Left ventricle myocardium inferior (tissue), 1 donor: Measurements from ENCODE around the gene SRPX. TPM values are rescaled to one million over a fixed set of nuclear protein-coding genes. Genes with fewer than 3 reads are reported as not detected.

Source experiments
- DNase-seq: peaks from one replicate; pipeline ENCODE4 v3.0.0-alpha.2; 2020
- H3K27ac ChIP-seq: fragments of 200-600 bp; replicated peaks from 2 replicates; pipeline ENCODE4 v1.8.0; 2021
- H3K27me3 ChIP-seq: fragments of 200-600 bp; 2 replicates; pipeline ENCODE4 v1.8.0; 2021; ENCODE audit warnings: low read depth
- H3K36me3 ChIP-seq: fragments of 200-600 bp; 2 replicates; pipeline ENCODE4 v1.8.0; 2021
- H3K4me1 ChIP-seq: fragments of 200-600 bp; 2 replicates; pipeline ENCODE4 v1.8.0; 2021
- H3K4me3 ChIP-seq: fragments of 200-600 bp; 2 replicates; pipeline ENCODE4 v1.8.0; 2021; ENCODE audit warnings: mild to moderate bottlenecking, moderate library complexity
- H3K9me3 ChIP-seq: fragments of 200-600 bp; replicated peaks from 2 replicates; pipeline ENCODE4 v1.8.0; 2021
- intact Hi-C: fragments of 100-400 bp; cut with micrococcal nuclease; formaldehyde crosslinking; loops from one replicate; pipeline ENCODE4 v1.11.0; 2022
- total RNA-seq: library from RNA; stranded (reverse); fragmentation: NEBNext Ultra II Directional; extraction: Animal tissue kit (Norgen Biotek cat#: 25700); gene quantifications from one replicate; pipeline ENCODE4 v1.2.1, GENCODE V29; 2021
- TF ChIP-seq, protein P1 (sequence below): fragments of 200-600 bp; IDR thresholded peaks from 2 replicates; pipeline ENCODE4 v1.8.0; 2021; ENCODE audit warnings: antibody characterized with exemption, mild to moderate bottlenecking, borderline replicate concordance
- donor health status: DM: no; HTN: yes; CAD: no; lungs with severe emphysema.

Gene SRPX
- total RNA-seq, 1 donor from 2014 or later: 55.9 TPM

DNA sequence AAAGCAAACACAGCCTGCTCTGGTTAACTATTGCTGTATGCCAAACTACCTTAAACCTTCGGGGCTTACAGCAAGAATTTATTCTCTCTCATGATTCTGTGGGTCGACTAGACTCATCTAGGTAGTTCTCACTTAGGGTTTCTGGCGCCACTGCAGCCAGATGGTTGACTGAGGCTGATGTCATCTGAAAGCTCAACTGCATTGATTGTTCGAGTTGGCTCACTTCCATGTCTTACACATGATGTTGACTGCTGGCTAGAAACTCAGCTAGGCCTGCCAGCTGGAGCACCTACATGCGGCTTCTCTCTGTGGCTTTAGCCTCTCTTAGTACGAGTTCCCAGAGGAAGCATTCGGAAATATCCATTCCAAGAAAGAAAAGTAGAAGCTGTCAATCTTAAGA is 103.2 kb downstream of the SRPX start:
- Histone ChIP-seq H3K4me3 (no peak overlapping the region), H3K27me3 (no peaks in the 10 kb centered on the region), H3K9me3 (no peaks in the 10 kb centered on the region), H3K36me3 (no peaks in the 10 kb centered on the region), H3K27ac (no peak overlapping the region), H3K4me1 (no peaks in the 10 kb centered on the region)
- no peak for DNase-seq
- TF ChIP-seq, protein P1, sequence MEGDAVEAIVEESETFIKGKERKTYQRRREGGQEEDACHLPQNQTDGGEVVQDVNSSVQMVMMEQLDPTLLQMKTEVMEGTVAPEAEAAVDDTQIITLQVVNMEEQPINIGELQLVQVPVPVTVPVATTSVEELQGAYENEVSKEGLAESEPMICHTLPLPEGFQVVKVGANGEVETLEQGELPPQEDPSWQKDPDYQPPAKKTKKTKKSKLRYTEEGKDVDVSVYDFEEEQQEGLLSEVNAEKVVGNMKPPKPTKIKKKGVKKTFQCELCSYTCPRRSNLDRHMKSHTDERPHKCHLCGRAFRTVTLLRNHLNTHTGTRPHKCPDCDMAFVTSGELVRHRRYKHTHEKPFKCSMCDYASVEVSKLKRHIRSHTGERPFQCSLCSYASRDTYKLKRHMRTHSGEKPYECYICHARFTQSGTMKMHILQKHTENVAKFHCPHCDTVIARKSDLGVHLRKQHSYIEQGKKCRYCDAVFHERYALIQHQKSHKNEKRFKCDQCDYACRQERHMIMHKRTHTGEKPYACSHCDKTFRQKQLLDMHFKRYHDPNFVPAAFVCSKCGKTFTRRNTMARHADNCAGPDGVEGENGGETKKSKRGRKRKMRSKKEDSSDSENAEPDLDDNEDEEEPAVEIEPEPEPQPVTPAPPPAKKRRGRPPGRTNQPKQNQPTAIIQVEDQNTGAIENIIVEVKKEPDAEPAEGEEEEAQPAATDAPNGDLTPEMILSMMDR: no peak
- intact Hi-C loops: no loop called here

DNA sequence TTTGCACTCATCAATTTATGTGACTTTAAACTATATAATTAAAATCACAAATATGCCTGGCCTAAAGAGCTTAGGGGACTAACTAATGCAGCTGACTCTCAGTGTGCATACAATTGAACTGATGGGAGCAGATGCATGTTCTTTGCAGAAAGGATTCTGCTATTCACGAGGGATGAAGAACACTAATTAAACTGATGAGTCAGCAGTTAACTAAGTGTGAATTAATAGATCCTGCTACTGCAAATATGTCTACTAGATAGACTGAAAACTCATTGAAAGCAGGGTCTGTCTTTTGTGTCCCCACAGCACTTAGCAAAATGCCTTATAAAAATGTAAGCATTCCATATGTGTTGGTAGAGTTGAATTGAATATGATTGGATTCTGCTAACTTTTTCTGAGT is 104.0 kb downstream of the SRPX start:
- Histone ChIP-seq H3K36me3 (no peaks in the 10 kb centered on the region), H3K4me3 (no peak overlapping the region), H3K27ac (no peak overlapping the region), H3K9me3 (no peaks in the 10 kb centered on the region), H3K4me1 (no peaks in the 10 kb centered on the region), H3K27me3 (no peaks in the 10 kb centered on the region)
- DNase-seq: no peak
- TF ChIP-seq, protein P1: no peak
- intact Hi-C loops: no loop called here

DNA sequence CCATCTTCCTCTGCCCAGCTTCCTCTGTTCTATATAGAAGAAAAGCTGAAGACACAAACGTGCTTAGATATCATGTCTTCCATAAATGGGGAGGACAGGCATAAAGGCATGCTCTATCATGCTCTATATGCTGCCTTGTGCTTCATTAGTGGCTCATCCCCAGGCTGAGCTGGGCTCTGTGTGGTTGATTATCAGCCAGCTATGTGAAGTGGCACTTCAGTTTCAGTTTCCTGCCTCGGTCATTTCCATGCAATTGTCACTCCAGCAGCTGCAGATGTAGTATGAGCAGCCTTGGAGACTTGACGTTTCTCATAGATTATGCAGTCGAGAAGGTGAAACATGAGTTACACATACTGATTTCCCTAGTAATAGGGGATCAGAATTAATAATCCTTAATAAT is 108.1 kb downstream of the SRPX start:
- no peaks in the 10 kb centered on the region for H3K27me3 ChIP-seq
- H3K4me1 ChIP-seq: no peaks in the 10 kb centered on the region
- H3K4me3 ChIP-seq: no peak overlapping the region
- DNase-seq: no peak
- no peak overlapping the region for H3K27ac ChIP-seq
- no peaks in the 10 kb centered on the region for H3K36me3 ChIP-seq
- TF ChIP-seq, protein P1: no peak
- intact Hi-C loops: no loop called here
- no peaks in the 10 kb centered on the region for H3K9me3 ChIP-seq

DNA sequence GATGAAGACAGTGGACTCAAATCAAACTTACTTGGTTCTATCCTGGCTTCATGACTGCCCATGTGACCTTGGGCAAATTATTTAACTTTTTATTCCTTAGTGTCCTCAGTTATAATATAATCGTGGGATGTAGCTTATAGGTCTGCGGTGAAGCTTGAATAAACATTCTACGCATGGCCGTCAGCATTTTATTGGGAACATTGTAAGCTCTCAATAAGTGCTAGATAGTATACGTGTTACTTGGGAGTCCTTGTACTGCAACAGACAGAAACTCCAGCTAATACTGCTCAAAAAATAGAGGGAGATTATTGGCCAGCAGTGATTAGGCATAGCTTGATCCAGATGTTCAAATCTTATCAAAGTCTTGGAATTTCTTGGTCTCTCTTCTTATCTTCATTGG is 109.5 kb downstream of the SRPX start:
- TF ChIP-seq, protein P1: no peak
- intact Hi-C loops: no loop called here
- no peaks in the 10 kb centered on the region for H3K9me3 ChIP-seq
- H3K4me3 ChIP-seq: no peak overlapping the region
- H3K4me1 ChIP-seq: no peaks in the 10 kb centered on the region
- H3K27me3 ChIP-seq: no peaks in the 10 kb centered on the region
- DNase-seq: no peak
- H3K27ac ChIP-seq: no peak overlapping the region
- no peaks in the 10 kb centered on the region for H3K36me3 ChIP-seq

DNA sequence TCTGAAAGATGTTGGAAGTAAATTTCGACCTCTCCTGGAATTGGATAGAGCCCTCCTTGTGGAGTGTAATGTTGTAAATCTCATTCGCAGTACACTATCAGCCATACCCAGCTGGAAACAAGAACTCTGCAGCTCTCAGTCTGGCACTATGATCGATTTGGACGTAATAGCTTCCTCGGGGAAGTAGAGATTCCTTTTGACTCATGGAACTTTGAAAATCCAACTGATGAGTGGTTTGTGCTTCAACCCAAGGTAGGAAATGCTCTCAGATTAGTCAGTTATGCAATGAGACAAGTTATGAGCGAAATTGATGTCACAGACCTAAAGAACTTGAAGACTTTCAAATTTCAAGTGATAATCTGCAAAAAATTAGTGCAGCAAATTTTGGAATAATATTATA is 110.4 kb downstream of the SRPX start:
- Histone ChIP-seq H3K27me3 (no peaks in the 10 kb centered on the region), H3K4me3 (no peak overlapping the region), H3K27ac (no peak overlapping the region), H3K4me1 (no peaks in the 10 kb centered on the region), H3K9me3 (no peaks in the 10 kb centered on the region), H3K36me3 (no peaks in the 10 kb centered on the region)
- TF ChIP-seq, protein P1: no peak
- no peak for DNase-seq
- intact Hi-C loops: no loop called here
